GM18498 (cell line): Measurements from ENCODE around the gene PRKCE.

ENCODE experiments used
- ATAC-seq: cut with Tn5 transposase; IDR thresholded peaks from one replicate; pipeline ENCODE4 v1.9.1; 2021; ENCODE audit warnings: mild to moderate bottlenecking, moderate library complexity; ENCODE audit not compliant: unreplicated experiment

PRKCE gene

DNA sequence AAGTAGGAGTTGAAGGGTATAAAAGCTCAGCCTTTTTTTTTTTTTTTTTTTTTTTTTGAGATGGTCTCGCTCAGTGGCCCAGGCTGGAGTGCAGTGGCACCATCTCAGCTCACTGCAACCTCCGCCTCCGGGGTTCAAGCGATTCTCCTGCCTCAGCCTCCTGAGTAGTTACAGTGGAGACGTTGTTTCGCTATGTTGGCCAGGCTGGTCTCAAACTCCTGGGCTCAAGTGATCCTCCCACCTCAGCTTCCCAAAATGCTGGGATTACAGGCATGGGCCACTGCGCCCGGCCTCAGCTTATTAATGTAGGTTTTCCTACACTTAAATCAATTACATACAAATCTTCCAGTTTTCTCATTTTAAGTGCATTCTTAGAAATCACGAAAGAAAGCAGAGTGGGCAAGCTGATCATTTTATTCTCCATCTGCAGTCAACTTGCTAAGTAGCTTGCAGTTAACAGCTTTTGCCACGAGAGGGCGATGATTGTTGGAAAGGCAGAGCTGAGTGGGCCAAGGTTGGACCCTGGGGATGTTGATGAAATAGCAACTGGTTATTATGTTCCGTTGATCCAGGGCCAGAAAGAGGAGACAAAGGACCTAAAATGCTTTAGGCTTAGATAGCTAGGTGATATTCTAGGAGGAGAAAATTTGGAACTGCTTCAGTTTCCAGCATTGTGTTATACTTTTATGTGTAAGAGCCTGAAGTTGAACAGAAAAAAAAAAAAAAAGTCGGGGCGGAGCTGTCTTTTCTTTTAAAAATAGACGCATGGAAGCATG lies 411.4 kb downstream of the PRKCE start:
- ATAC-seq = no peak

DNA sequence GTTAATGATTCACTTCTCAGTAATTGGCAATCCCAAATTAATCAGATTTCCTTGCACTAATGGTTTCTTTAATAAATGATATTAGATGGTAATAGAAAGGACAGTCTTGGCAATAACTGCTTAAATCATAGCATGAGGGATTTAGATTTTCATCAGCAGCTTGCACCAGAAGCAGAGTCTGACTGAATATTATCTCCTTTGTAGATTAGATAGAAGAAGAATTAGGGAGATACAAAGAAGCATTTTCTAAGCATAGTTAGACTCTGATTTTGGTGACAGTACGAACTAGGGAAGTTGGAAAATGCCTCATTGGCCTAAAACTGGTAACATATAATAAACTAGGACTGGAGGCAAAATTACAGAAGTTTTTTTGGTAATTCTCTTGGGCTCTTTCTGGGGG lies 412.9 kb downstream of the PRKCE start:
- no peak for ATAC-seq

DNA sequence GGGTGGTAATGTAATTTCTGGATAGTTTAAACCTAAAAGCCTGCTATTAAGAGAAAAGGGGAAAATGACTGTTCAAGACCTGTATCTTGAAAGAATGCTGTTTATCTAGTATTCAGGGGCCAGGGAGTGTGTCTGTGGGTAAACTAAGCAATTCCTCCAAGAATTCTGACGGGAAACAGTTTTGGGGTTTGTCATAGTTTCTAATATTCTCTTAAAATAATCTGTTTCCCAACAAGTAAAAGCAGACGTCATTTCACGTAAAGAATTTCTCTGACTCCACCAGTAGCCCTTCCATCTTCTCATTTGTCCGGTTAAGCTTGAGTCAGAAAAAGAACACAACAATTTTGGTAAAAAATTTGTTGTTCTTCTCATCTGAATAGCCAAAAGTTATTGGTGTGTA lies 413.7 kb downstream of the PRKCE start:
- no peak for ATAC-seq

DNA sequence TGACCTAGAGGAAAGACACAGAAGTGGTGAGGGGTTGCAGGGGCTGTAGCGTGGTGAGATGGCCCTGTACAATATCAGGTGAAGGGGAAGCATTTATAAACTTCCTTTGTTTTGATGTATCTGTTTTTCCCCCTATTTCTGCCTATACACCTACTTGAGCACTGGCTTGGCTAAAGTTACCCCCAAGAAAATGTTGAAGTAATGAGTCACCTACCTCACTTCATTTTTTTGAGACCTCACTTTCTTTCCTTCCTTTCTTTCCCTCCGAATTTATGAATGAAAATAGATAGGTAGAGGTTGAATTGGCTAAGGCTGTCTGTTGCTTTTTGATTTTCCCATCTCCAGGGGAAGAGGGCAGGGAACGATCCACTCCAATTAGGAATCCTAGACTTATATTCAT lies 414.6 kb downstream of the PRKCE start:
- no peak for ATAC-seq

GRCh38 chr2:46066601-46067000 lies 415.1 kb downstream of the PRKCE start:
- no peak for ATAC-seq

- ATAC-seq = no peak
Measured at GRCh38 chr2:46067062-46067461, 415.6 kb downstream of the PRKCE start.

DNA sequence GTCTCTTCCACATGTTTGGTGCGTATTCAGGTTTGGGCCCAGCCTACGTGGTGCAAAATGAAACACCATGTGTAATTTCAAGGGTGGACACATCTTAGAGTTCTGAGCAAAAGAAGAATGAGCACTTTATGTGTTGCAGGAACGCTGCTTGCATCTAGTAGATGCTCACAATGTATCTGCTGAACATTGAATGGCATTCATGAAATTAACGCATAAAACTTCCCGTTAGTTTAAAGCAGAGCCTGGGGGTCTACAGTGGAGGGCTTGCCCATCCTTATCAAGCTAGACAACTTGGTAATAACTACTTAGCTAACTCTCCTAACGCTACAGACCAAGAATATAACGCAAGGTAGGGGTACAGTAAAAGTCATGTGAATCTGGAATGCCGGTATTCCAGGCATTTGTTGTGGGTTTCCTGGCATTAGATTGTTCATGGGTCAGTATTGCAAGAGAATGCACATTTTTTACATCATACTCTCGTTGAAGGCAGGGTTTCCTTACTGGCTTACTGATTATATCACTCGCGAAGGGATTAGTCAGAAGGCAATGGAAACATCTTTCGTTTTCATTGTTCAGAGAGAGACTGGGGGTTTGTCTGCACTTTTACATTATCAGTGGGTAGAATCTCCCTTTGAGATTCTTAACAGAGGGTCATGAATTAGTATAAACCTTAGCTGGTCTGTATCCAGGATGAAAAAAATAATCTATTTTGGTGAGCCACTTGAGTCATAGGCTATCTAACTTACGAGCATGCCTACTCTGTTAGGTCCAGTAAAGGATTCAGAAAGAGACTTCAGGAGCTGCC lies 416.2 kb downstream of the PRKCE start:
- no peak for ATAC-seq

DNA sequence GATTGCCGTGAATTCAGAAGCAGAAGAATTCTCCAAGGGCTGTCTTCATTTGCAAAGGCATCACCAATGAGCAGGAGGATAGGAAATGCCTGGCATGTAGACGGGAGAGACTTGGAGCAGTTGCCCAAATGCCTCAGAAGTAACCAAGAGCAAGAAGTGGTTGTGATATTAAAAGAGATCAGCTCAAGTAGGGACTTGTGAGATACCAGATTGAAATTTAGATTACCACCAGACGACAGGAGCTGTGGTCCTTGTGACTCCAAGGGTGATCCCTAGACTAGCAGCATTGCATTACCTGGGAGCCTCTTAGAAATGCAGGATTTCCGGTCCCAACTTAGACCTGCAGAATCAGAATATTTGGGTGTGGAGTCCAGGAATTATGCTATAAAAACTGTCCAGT lies 417.2 kb downstream of the PRKCE start:
- no peak for ATAC-seq

DNA sequence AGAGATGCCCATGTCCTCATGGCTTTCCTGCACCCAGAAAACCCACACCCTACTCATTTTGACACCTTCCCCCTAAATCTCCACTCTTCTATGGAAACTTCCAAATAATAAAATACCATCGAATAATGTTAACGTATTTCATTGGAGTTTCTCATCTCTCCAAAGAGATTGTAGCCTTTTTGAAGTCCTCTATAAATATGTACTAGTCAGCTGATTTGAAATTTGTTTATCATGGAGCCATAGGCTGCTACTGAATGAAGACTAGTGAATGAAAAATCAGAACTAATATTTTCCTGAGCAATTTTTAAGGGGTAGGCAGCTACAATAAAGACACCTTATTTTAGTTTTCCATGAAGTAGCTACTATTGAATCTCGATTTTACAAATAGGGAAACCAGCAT lies 419.6 kb downstream of the PRKCE start:
- no peak for ATAC-seq

DNA sequence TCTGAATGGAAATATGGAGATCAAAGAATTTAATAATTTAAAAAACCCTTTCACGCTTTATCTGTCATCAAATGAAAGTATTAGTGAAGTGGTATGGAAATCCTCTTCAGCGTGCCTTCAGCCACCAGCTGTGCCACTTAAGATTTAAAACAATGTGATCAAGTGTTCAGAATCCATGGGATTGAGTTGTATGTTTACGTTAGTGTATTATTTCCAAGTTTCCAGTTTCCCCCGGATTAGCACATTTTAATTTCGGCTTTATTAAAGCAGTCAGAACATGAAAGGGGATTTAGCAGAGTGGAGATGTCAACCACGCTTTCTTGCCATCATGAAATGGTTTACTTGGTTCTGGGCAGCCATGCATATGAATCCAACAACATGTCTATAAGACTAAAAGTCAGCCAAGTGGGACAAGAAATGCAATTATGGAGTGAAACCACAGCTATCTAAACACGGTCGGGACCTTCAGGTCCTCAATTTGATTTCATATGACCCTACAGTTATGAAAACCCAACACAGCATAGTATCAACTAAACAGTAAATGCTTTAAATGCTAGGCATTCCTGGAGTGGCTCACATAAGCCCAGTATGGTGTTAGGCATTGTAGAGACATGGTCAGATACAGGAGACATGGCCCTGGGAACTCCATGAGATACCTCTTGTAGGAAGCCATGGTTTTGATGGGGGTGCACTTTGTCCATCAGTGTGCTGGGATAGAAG lies 420.8 kb downstream of the PRKCE start:
- ATAC-seq = no peak

DNA sequence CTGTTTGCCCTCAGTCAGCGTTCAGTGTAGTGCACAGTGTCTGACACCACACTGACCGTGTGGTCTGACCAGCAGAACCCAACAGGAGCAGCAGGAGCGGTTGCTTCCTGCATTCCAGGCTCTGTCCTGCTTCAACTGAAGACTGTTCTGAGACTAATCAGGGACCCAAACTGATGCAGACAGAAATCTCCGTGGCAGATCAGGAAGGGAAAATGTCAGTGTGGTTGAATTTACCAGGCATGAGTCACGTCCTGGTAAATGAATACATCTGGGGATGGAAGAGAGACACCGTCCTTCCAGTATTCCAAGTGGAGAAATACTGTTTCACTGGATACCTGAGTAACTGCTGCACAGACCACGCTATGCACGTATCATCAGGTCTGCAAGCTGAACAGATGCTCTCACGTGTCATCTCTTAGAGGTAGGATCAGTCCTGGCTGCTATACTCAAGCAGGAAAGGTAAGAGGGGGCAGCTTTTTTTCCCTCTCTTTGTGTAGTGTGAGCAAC lies 422.1 kb downstream of the PRKCE start:
- ATAC-seq = no peak

DNA sequence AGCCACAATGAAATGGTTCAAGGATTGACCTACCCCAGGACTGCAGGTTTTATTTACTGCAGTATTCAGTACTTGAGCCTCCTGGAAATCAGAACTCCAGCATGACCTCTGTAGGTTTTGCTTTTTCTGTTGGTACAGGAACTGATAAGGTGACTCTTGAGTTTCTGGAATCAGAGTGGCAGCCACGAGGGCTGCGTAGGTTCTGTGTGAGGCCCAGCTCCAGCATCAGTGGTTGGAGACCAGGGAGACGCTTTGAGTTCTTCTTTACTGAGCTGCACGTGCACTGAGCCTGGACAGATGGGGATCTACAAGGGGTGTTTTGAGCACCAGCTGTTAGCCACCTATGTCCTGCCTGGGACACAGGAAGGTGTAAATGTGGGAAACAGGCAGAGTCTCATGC lies 423.0 kb downstream of the PRKCE start:
- ATAC-seq = no peak

GRCh38 chr2:46075848-46076247 lies 424.4 kb downstream of the PRKCE start:
- ATAC-seq = no peak

DNA sequence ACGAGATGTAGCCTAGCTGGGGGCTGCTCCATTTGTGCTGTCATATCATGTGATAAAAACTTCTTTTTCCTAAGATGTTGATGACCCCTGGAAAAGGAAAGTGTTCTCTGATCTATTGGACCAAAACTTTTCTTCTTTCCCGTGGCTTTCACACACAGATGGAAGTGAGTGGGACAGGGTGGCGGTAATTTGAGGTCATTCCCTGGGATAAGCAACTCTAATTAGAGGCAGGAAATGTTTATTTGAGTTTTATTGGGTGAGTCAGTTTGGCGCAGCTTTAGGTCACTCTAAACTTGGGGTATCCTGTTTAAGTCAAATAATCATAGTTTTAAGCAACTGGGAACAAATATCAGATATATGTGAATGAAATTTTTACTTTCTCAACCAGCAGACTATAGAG lies 424.8 kb downstream of the PRKCE start:
- ATAC-seq = no peak

DNA sequence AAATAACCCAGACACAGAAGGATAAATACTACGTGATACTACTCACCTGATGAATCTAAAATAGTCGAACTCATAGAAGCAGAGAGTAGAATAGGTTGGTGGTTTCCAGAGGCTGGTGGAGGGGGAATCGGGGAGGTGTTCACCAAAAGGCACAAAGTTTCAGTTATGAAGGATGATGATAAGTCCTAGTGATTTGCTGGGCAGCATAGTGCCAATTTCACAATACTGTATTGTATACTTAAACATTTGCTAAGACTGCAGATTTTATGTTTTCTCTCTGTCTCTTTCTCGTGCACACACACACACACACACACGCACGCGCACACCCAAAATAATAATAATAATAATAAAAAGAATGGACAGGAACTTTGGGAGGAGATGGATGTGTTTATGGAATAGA lies 425.4 kb downstream of the PRKCE start:
- no peak for ATAC-seq

- no peak for ATAC-seq
Measured at GRCh38 chr2:46077522-46078107, 426.1 kb downstream of the PRKCE start.

GRCh38 chr2:46079985-46080560 lies 428.6 kb downstream of the PRKCE start:
- no peak for ATAC-seq

DNA sequence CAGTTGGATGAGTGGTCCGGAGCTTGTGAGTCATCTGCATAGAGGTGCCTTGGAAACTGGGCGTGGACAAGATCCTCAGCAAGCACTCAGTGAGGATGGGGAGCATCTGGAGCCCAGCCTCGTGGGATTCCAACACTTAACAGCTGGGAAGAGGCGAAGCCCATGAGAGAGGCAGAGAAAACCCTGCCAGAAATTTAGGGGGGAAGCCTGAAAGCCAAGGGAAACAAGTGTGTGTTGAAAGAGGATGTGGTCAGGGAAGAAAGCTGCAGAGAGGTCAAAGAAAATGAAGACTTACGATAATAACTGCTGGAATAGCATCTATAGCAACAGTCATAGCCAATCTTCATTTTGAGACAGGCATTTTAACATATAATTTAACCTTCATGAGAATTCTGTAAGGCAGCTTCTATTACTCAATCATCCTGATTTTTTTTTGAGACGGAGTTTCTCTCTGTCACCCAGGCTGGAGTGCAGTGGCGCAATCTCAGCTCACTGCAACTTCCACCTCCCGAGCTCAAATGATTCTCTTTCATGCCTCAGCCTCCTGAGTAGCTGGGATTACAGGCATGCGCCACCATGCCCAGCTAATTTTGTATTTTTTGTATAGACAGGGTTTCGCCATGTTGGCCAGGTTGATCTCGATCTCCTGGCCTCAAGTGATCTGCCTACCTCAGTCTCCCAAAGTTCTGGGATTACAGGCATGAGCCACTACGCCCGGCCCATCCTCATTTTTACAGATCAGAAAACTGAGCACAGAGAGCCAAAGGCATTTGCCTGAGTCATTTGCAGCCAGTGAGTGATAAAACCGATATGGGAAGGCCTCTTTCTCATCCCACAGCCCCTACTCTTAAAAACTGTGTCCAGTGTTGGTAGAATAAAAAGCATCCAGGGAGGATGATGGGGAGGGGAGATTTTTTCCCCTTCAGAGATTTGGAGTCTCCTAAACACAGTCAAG lies 431.3 kb downstream of the PRKCE start:
- ATAC-seq = no peak

- no peak for ATAC-seq
Measured at GRCh38 chr2:46086578-46087070, 435.1 kb downstream of the PRKCE start.
